Peyer's patch (tissue), 4 donors: ENCODE data around the gene NACA2.
"Not testable (repeated sequence)": the region's sequence is repeated elsewhere in the genome, so short reads cannot be mapped to it uniquely, and the experiment has no call there.

Experiments used
- POLR2A ChIP-seq, 2 donors: fragments of 450-650 bp; IDR thresholded peaks; one replicate each; pipeline ENCODE4 v1.5.1; 2017; ENCODE audit warnings: antibody characterized with exemption in 2 of 2, mild to moderate bottlenecking in 2 of 2, moderate library complexity in 2 of 2
- TF ChIP-seq, protein P1 (sequence below), 6 experiments: fragments of 450-650 bp in 4 of 6; fragments of 200-600 bp in 2 of 6; sonication (generic) in 1 of 6; IDR thresholded peaks; one replicate each; pipeline ENCODE4 v1.5.1; 2017 to 2019; ENCODE audit warnings: antibody characterized with exemption in 6 of 6, mild to moderate bottlenecking in 3 of 6, moderate library complexity in 1 of 6

DNA sequence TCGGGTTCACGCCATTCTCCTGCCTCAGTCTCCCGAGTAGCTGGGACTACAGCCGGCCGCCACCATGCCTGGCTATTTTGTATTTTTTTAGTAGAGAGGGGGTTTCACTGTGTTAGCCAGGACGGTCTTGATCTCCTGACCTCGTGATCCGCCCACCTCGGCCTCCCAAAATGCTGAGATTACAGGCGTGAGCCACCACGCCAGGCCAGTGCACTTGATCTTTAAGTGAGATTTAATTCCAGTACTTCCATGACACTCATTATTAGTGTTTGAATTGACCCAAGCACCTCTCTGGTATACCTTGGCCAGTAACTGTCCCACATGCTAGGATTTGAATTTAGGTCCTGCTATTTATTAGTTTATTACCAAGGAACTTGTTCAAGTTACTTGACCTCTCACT lies 38.5 kb downstream of the NACA2 start:
- not testable (repeated sequence) for TF ChIP-seq POLR2A (IDR thresholded peaks at IDR 0.05)
- TF ChIP-seq, protein P1, sequence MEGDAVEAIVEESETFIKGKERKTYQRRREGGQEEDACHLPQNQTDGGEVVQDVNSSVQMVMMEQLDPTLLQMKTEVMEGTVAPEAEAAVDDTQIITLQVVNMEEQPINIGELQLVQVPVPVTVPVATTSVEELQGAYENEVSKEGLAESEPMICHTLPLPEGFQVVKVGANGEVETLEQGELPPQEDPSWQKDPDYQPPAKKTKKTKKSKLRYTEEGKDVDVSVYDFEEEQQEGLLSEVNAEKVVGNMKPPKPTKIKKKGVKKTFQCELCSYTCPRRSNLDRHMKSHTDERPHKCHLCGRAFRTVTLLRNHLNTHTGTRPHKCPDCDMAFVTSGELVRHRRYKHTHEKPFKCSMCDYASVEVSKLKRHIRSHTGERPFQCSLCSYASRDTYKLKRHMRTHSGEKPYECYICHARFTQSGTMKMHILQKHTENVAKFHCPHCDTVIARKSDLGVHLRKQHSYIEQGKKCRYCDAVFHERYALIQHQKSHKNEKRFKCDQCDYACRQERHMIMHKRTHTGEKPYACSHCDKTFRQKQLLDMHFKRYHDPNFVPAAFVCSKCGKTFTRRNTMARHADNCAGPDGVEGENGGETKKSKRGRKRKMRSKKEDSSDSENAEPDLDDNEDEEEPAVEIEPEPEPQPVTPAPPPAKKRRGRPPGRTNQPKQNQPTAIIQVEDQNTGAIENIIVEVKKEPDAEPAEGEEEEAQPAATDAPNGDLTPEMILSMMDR (IDR thresholded peaks at IDR 0.05): not testable (repeated sequence)
